ENCODE results near the gene VAC14.

- TF ChIP-seq EZH2 (IDR thresholded peaks at IDR 0.05; ENCODE audit: low read depth, low read length, severe bottlenecking) (no peak), RFX5 (IDR thresholded peaks at IDR 0.05; ENCODE audit: borderline replicate concordance, low read depth, low read length) (no peak), KDM1A (IDR thresholded peaks at IDR 0.05; ENCODE audit: borderline replicate concordance, low read length) (no peak), GTF2F1 (IDR thresholded peaks at IDR 0.05; ENCODE audit: borderline replicate concordance, low read depth, low read length) (no peak), ZNF274 (IDR thresholded peaks at IDR 0.05; ENCODE audit: borderline replicate concordance, extremely low read depth, low read length) (no peak), CTCF (IDR thresholded peaks at IDR 0.05; ENCODE audit: control extremely low read depth in 1 of 3, insufficient read depth in 1 of 3, low read depth in 1 of 3, low read length in 3 of 3) (no peak), TEAD4 (IDR thresholded peaks at IDR 0.05; ENCODE audit: low read depth, low read length) (no peak)
Measured at GRCh38 chr16:70750893-70751467, 50.0 kb downstream of the VAC14 start.
